ENCODE results near the gene MEG3.

Gene MEG3

GRCh38 chr14:100861937-100862247 lies 36.0 kb downstream of the MEG3 start:
- no peak for DNase-seq (ENCODE audit: low read depth)
- no peak overlapping the region for H3K4me3 ChIP-seq (ENCODE audit: low read length)
- TF ChIP-seq CTCF (conservative IDR thresholded peaks at IDR 0.05; ENCODE audit: low read length) = no peak

GRCh38 chr14:100862277-100862676 lies 36.4 kb downstream of the MEG3 start:
- no peak overlapping the region for H3K4me3 ChIP-seq (ENCODE audit: low read length)
- DNase-seq (ENCODE audit: low read depth) = peak; percentile 11
- TF ChIP-seq CTCF (conservative IDR thresholded peaks at IDR 0.05; ENCODE audit: low read length) = no peak

- H3K4me3 ChIP-seq (ENCODE audit: low read length) = no peak overlapping the region
- DNase-seq (ENCODE audit: low read depth) = no peak
- no peak for TF ChIP-seq CTCF (conservative IDR thresholded peaks at IDR 0.05; ENCODE audit: low read length)
These were observed 36.9 kb downstream of the MEG3 start for GRCh38 chr14:100862793-100863192.

GRCh38 chr14:100864206-100864605 lies 38.3 kb downstream of the MEG3 start:
- no peak for DNase-seq (ENCODE audit: low read depth)
- no peak overlapping the region for H3K4me3 ChIP-seq (ENCODE audit: low read length)
- TF ChIP-seq CTCF (conservative IDR thresholded peaks at IDR 0.05; ENCODE audit: low read length) = no peak

- no peak for TF ChIP-seq CTCF (conservative IDR thresholded peaks at IDR 0.05; ENCODE audit: low read length)
- peak; percentile 68 for DNase-seq (ENCODE audit: low read depth)
- no peak overlapping the region for H3K4me3 ChIP-seq (ENCODE audit: low read length)
These were observed 39.2 kb downstream of the MEG3 start for GRCh38 chr14:100864960-100865681.

- no peak for TF ChIP-seq CTCF (conservative IDR thresholded peaks at IDR 0.05; ENCODE audit: low read length)
- no peak overlapping the region for H3K4me3 ChIP-seq (ENCODE audit: low read length)
- DNase-seq (ENCODE audit: low read depth) = no peak
These were observed 40.0 kb downstream of the MEG3 start for GRCh38 chr14:100865682-100866591.
